Fibroblast of the aortic adventitia (primary cell): ENCODE measurements around the gene DYNLRB2. TPM values are rescaled to one million over a fixed set of nuclear protein-coding genes. Genes with fewer than 3 reads are reported as not detected.

ENCODE experiments used
- DNase-seq: peaks from one replicate; pipeline ENCODE4 v3.0.0-alpha.2; 2010; ENCODE audit warnings: low read depth
- H3K4me3 ChIP-seq: 2 replicates; pipeline ENCODE4 v1.5.1; 2011; ENCODE audit warnings: low read depth, mild to moderate bottlenecking, control low read depth, low read length, moderate library complexity
- CTCF ChIP-seq: IDR thresholded peaks from 2 replicates; pipeline ENCODE4 v1.5.1; 2011; ENCODE audit warnings: mild to moderate bottlenecking, low read length, control low read depth, inconsistent platforms; ENCODE audit not compliant: insufficient read depth
- total RNA-seq: library from RNA; depleted of rRNA; stranded (reverse); fragments of >200 nt; gene quantifications from 2 replicates; pipeline ENCODE4 v1.2.3, GENCODE V29; 2012; ENCODE audit warnings: low replicate concordance

Gene DYNLRB2
- total RNA-seq, 1 donor = not detected

GRCh38 chr16:80511824-80512592 is 28.8 kb upstream of the DYNLRB2 start:
- TF ChIP-seq CTCF = no peak
- no peak for DNase-seq
- H3K4me3 ChIP-seq = no peak overlapping the region

DNA sequence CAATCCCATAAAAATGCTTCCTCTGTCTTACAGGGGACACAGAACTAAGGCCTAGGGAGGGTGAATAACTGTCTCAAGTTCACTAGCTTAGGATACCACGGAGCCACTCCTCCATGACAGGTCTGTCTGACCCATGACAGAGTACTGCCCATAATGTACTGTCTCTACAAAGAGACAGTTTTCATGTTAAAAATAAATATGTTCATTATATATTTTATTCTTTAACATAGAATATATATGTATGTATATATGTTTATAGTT is 28.3 kb upstream of the DYNLRB2 start:
- no peak for DNase-seq
- no peak overlapping the region for H3K4me3 ChIP-seq
- TF ChIP-seq CTCF = no peak

DNA sequence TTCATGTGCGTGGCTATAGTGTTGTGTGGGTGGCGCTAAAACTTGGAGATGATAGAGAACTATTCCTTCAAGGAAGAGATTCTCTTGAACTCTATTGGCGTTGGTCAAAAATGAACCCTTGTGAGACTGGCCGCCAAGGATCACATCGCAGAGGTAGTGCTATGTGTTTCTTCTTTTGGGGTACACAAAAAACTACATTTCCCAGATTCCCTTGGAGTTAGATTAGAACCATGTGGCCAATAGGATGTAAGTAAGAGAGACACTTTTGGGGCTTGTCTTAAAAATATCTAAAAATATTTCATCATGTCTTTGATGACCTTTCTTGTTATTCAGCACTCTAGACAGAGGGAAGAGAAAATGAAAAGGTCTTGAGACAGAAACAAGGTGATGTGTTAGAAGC is 25.4 kb upstream of the DYNLRB2 start:
- no peak for TF ChIP-seq CTCF
- DNase-seq = no peak
- H3K4me3 ChIP-seq = no peak overlapping the region

DNA sequence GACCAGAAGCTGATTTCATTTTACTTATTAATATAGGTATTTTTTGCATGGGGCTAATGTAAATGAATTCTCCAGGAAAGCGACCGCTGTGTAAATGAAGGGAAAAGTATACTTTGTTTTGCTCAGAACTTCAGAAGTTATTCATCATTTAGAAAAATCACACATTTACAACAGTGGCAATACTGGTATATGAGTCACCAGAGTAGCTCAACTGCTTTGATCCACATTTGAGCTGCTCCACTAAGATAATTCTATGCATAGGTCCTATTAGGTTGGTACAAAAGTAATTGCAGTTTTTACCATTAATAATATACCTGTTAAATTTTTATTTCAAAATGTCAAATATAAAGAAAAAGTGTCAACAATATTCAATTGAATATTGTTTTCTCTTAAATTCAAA is 22.9 kb upstream of the DYNLRB2 start:
- no peak for TF ChIP-seq CTCF
- DNase-seq = no peak

DNA sequence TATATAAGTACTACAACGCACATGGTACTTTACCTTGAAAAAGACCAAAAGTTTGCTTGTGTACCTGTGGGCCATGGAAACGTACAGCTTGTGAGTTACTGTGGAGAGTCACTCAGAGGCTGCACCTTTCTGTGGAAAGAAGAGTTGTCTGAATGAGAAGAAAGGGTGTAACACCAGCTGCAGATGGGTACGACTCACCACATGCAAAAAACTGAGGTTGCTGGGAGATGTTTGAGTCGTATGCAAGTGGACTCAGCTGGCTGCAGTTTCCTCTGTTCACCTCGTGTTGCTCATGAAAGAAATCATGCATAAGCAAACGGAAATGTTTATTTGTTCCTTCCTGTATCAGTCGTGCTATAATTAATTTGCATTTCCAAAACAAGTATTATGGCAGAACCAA is 22.4 kb upstream of the DYNLRB2 start:
- H3K4me3 ChIP-seq = no peak overlapping the region
- DNase-seq = no peak
- no peak for TF ChIP-seq CTCF

More for the DNA sequence above, 22.9 kb upstream of the DYNLRB2 start:
- H3K4me3 ChIP-seq = no peak overlapping the region

- DNase-seq = no peak
- no peak for TF ChIP-seq CTCF
Observed at GRCh38 chr16:80519189-80519588, 21.6 kb upstream of the DYNLRB2 start.

DNA sequence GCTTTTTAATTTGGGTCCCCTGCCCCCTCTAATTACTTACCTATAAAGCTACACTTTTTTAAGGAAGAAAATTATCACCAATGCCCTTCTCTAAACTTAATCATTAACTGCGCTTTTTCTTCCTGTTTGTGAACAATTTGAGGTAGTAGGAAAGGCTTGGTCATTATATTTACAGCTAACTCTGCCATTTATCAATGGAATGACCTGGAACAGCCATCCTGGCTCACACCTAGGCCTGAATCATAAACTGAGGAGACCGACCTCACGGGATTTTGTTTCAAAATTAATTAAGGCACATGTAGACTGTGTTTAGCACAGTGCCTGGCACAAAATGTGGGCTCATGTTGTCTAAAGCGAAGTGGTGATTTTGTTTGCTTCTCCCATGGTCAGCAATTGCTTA is 15.4 kb upstream of the DYNLRB2 start:
- no peak overlapping the region for H3K4me3 ChIP-seq
- DNase-seq = no peak
- no peak for TF ChIP-seq CTCF

More at GRCh38 chr16:80519189-80519588, 21.6 kb upstream of the DYNLRB2 start:
- no peak overlapping the region for H3K4me3 ChIP-seq
